H1 (cell line): ENCODE results near the gene NDUFS8. TPM values are rescaled to one million over a fixed set of nuclear protein-coding genes. Genes with fewer than 3 reads are reported as not detected.

Experiments used
- CTCF ChIA-PET: fragments of 300-600 bp; sonication (Branson Sonifier 250); formaldehyde crosslinking; loops from one replicate; lab custom pipeline; 2021; ENCODE audit not compliant: partially characterized antibody; lab: Charles Lee
- POLR2A ChIA-PET: fragments of 300-600 bp; sonication (Branson Sonifier 250); formaldehyde crosslinking; loops from one replicate; lab custom pipeline; 2021; ENCODE audit warnings: inconsistent platforms; ENCODE audit not compliant: partially characterized antibody; lab: Charles Lee
- DNase-seq, 2 experiments: peaks; one replicate each; pipeline versions ENCODE4 v3.0.0 to v3.0.0-alpha.2; 2010 to 2022; ENCODE audit warnings: low spot score in 2 of 2, low read depth in 1 of 2, mixed read lengths in 1 of 2
- FAIRE-seq: peaks from 2 replicates; lab custom pipeline; 2011; peaks lifted over from hg19 to GRCh38; lab: Jason Lieb, UNC
- H2AFZ ChIP-seq: 2 replicates; pipeline ENCODE4 v1.8.1; 2012; ENCODE audit warnings: low read length, inconsistent platforms
- H2AK5ac ChIP-seq: 2 replicates; pipeline ENCODE4 v1.6.1; 2013; ENCODE audit warnings: low read depth, low read length
- H2BK120ac ChIP-seq: replicated peaks from 2 replicates; pipeline ENCODE3; 2013; ENCODE audit warnings: low read depth, low read length, inconsistent platforms
- H2BK12ac ChIP-seq: 2 replicates; pipeline ENCODE4 v1.6.1; 2013; ENCODE audit warnings: low read depth, low read length
- H2BK15ac ChIP-seq: 2 replicates; pipeline ENCODE4 v1.6.1; 2013; ENCODE audit warnings: low read length
- H2BK20ac ChIP-seq: 2 replicates; pipeline ENCODE4 v1.6.1; 2013; ENCODE audit warnings: low read length
- H2BK5ac ChIP-seq: 2 replicates; pipeline ENCODE4 v1.6.1; 2013; ENCODE audit warnings: low read depth, low read length
- H3K14ac ChIP-seq: 2 replicates; pipeline ENCODE4 v1.6.1; 2013; ENCODE audit warnings: inconsistent platforms; ENCODE audit not compliant: insufficient read length
- H3K18ac ChIP-seq: 2 replicates; pipeline ENCODE4 v1.6.1; 2013; ENCODE audit warnings: low read length; ENCODE audit errors: extremely low read depth
- H3K23ac ChIP-seq: 2 replicates; pipeline ENCODE4 v1.6.1; 2013; ENCODE audit warnings: inconsistent platforms; ENCODE audit not compliant: insufficient read length
- H3K23me2 ChIP-seq: 2 replicates; pipeline ENCODE4 v1.6.1; 2013; ENCODE audit warnings: low read depth, low read length
- H3K27ac ChIP-seq: 2 replicates; pipeline ENCODE4 v1.6.1; 2011; ENCODE audit warnings: low read depth, low read length, inconsistent platforms
- H3K27me3 ChIP-seq, 4 experiments: replicated peaks in 1 of 4; 1 replicate in 1 of 4; 2 replicates in 3 of 4; pipeline versions ENCODE4 v1.6.1 to v1.8.1; 2011 to 2013; ENCODE audit warnings: low read length in 3 of 4, mild to moderate bottlenecking in 3 of 4, inconsistent platforms in 2 of 4, mixed read lengths in 2 of 4, moderate library complexity in 1 of 4; ENCODE audit not compliant: control insufficient read depth in 3 of 4, insufficient read depth in 3 of 4; ENCODE audit errors: extremely low read depth in 1 of 4
- H3K36me3 ChIP-seq, 4 experiments: 2 replicates each; pipeline versions ENCODE4 v1.6.1 to v1.8.1; 2011 to 2013; ENCODE audit warnings: mild to moderate bottlenecking in 4 of 4, low read length in 3 of 4, moderate library complexity in 2 of 4, control low read depth in 1 of 4, inconsistent platforms in 1 of 4; ENCODE audit not compliant: insufficient read depth in 4 of 4, control insufficient read depth in 2 of 4
- H3K4ac ChIP-seq: replicated peaks from 2 replicates; pipeline ENCODE3; 2013; ENCODE audit warnings: low read length, low read depth, mixed read lengths, inconsistent platforms; ENCODE audit not compliant: insufficient read length
- H3K4me1 ChIP-seq, 4 experiments: replicated peaks in 1 of 4; 1 replicate in 1 of 4; 2 replicates in 3 of 4; pipeline versions ENCODE4 v1.6.1 to v1.8.1; 2011 to 2013; ENCODE audit warnings: low read length in 3 of 4, inconsistent platforms in 2 of 4, mixed read lengths in 1 of 4; ENCODE audit not compliant: insufficient read depth in 4 of 4, control insufficient read depth in 3 of 4
- H3K4me2 ChIP-seq, 2 experiments: 2 replicates each; pipeline versions ENCODE4 v1.6.1 to v1.8.1; 2011 to 2013; ENCODE audit warnings: low read depth in 2 of 2, low read length in 2 of 2, control low read depth in 1 of 2, inconsistent platforms in 1 of 2, mild to moderate bottlenecking in 1 of 2; ENCODE audit not compliant: insufficient read depth in 1 of 2
- H3K4me3 ChIP-seq, 4 experiments: fragments of 200-600, 300-600 bp in 1 of 4; sonication (generic), shearing (Covaris generic), sonication (Bioruptor Twin) in 1 of 4; 2 replicates each; pipeline versions ENCODE4 v1.5.1 to v1.8.1; 2011 to 2016; ENCODE audit warnings: low read length in 4 of 4, low read depth in 3 of 4, control low read depth in 2 of 4, inconsistent platforms in 2 of 4, mild to moderate bottlenecking in 2 of 4, mixed read lengths in 1 of 4, moderate library complexity in 1 of 4; ENCODE audit not compliant: insufficient read depth in 2 of 4; ENCODE audit errors: extremely low read depth in 1 of 4
- H3K56ac ChIP-seq: replicated peaks from 2 replicates; pipeline ENCODE3; 2013; ENCODE audit warnings: low read depth, mild to moderate bottlenecking, mixed read lengths, low read length, inconsistent platforms; ENCODE audit not compliant: insufficient read length
- H3K79me1 ChIP-seq: 2 replicates; pipeline ENCODE4 v1.6.1; 2013; ENCODE audit warnings: low read depth, low read length, control low read depth
- H3K79me2 ChIP-seq, 2 experiments: 2 replicates each; pipeline versions ENCODE4 v1.6.1 to v1.8.1; 2012 to 2013; ENCODE audit warnings: low read length in 2 of 2, mild to moderate bottlenecking in 2 of 2, inconsistent platforms in 1 of 2; ENCODE audit not compliant: insufficient read depth in 2 of 2, control insufficient read depth in 1 of 2
- H3K9ac ChIP-seq, 4 experiments: replicated peaks in 1 of 4; 1 replicate in 1 of 4; 2 replicates in 3 of 4; pipeline versions ENCODE4 v1.6.1 to v1.8.1; 2011 to 2013; ENCODE audit warnings: low read depth in 3 of 4, low read length in 3 of 4, control low read depth in 2 of 4, mild to moderate bottlenecking in 2 of 4, moderate library complexity in 2 of 4, inconsistent platforms in 1 of 4; ENCODE audit errors: extremely low read depth in 1 of 4
- H3K9me3 ChIP-seq, 2 experiments: 2 replicates each; pipeline versions ENCODE4 v1.6.1 to v1.8.1; 2012 to 2013; ENCODE audit warnings: mild to moderate bottlenecking in 2 of 2, moderate library complexity in 2 of 2, control low read depth in 1 of 2, inconsistent platforms in 1 of 2, low read depth in 1 of 2, low read length in 1 of 2, mixed read lengths in 1 of 2; ENCODE audit not compliant: insufficient read depth in 2 of 2
- H4K20me1 ChIP-seq, 2 experiments: replicated peaks in 1 of 2; 2 replicates each; pipeline versions ENCODE3 to v1.8.1; 2011 to 2013; ENCODE audit warnings: inconsistent platforms in 2 of 2, low read length in 2 of 2, mild to moderate bottlenecking in 1 of 2; ENCODE audit not compliant: insufficient read depth in 2 of 2, control insufficient read depth in 1 of 2
- H4K5ac ChIP-seq: 2 replicates; pipeline ENCODE4 v1.6.1; 2013; ENCODE audit warnings: low read length, low read depth, mixed read lengths, inconsistent platforms; ENCODE audit not compliant: insufficient read length
- H4K8ac ChIP-seq: 2 replicates; pipeline ENCODE4 v1.8.0; 2013; ENCODE audit warnings: mild to moderate bottlenecking, moderate library complexity, low read length, inconsistent platforms; ENCODE audit not compliant: insufficient read depth; ENCODE audit errors: extremely low read depth
- H4K91ac ChIP-seq: replicated peaks from 2 replicates; pipeline ENCODE3; 2013; ENCODE audit warnings: low read length, mixed read lengths, inconsistent platforms; ENCODE audit not compliant: insufficient read length
- CBX8 ChIP-seq: fragments of 300-800, 300-1000 bp; sonication (generic); IDR thresholded peaks from 2 replicates; pipeline ENCODE4 v1.7.1; 2016; ENCODE audit warnings: low read depth, low read length, borderline replicate concordance
- KDM1A ChIP-seq: fragments of 200-600, 300-600 bp; sonication (generic); IDR thresholded peaks from 2 replicates; pipeline ENCODE4 v1.7.1; 2016; ENCODE audit warnings: mild to moderate bottlenecking, low read length, borderline replicate concordance
- SIN3A ChIP-seq, 2 experiments: IDR thresholded peaks in 1 of 2; conservative IDR thresholded peaks in 1 of 2; 2 replicates each; pipeline ENCODE4 v1.6.1; 2011 to 2012; ENCODE audit warnings: low read length in 2 of 2, improper control_type of control experiment in 1 of 2, low read depth in 1 of 2, mild to moderate bottlenecking in 1 of 2
- WGBS, 2 experiments: shearing (Covaris generic) in 1 of 2; methylation state at CpG; one replicate each; pipeline versions ENCODE4 v1.1.6 to v1.1.7; 2013 to 2015; ENCODE audit warnings: low lambda C conversion rate in 2 of 2, mixed read lengths in 2 of 2, inconsistent platforms in 1 of 2, low coverage in 1 of 2, missing lambda C conversion rate in 1 of 2; ENCODE audit not compliant: insufficient replicate concordance in 2 of 2, insufficient coverage in 1 of 2, insufficient read length in 1 of 2; ENCODE audit errors: extremely low coverage in 1 of 2, missing lambda C conversion rate in 1 of 2; 5-methylcytosine and 5-hydroxymethylcytosine counted together
- polyA plus RNA-seq, 7 experiments: library from polyadenylated mRNA; depleted of rRNA in 3 of 7; stranded (reverse) in 5 of 7; unstranded in 2 of 7; fragments of >200 nt in 5 of 7; fragments of 200-250 nt in 2 of 7; gene quantifications; 1 replicate in 5 of 7; 2 replicates in 1 of 7; 4 replicates in 1 of 7; pipeline versions ENCODE4 v1.2.1 to v1.2.3, GENCODE V29; 2011 to 2013; ENCODE audit warnings: missing spikeins in 2 of 7, mixed read lengths in 2 of 7
- total RNA-seq: library from RNA; stranded (reverse); fragmentation: NEBNext Ultra II Directional; extraction: Animal tissue kit (Norgen Biotek cat#: 25700); gene quantifications from 2 replicates; pipeline ENCODE4 v1.2.1, GENCODE V29; 2021

Gene NDUFS8
- total and polyA plus RNA-seq, 2 of the 8 experiments (the other 6 are each of a cell fraction or from before 2014, with no cell fraction given), result 182 to 291 TPM

DNA sequence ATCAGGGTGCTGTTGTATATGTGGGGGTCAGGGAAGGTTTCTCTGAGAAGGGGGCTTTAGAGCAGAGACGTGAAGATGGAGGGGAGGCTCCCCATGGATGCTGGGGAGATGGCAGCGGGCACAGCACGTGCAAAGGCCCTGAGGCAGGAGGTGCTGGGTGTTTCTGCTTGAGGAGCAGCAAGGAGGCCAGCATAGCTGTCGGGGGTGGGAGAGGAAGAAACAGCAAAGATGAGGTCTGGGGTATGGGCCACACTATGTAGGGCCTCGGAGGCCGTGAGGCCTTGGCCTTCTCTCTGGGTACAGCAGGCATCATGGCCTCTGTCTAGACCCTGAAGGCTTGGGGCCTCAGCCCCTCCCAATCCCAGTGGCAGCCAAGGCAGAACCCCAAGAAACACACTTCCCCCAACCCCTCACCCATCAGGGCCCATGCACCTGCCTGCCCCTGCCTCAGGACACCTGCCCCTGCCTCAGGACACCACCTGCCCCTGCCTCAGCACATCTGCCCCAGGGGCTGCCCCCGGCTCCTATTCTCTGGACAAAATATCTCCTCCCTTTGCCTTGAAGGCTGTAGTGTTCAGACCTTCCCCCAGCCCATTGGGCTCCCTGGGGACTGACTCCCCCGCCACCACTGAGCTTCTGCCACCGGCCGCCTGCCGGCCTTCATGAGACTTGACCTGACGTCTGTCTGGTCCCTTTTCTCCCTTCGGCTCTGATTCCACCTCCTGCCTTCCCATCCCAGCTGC, 14.1 kb upstream of the NDUFS8 start:
- H4K91ac ChIP-seq, result no peak overlapping the region
- TF ChIP-seq CBX8 (no peak), KDM1A (peak; percentile 36; the same call in 1 of the 2 replicates), SIN3A (conservative IDR thresholded peaks at IDR 0.05 in 1 of 2, IDR thresholded peaks at IDR 0.05 in 1 of 2; ENCODE audit: low read depth in 1 of 2, low read length in 2 of 2) (no peak)
- no peak overlapping the region for H2BK20ac ChIP-seq
- H3K4me3 ChIP-seq, result no peak overlapping the region
- no peaks in the 10 kb centered on the region for H3K36me3 ChIP-seq
- no peak overlapping the region for H3K18ac ChIP-seq
- no peak overlapping the region for H2AFZ ChIP-seq
- H2BK12ac ChIP-seq, result no peak overlapping the region
- WGBS, 2 experiments, result 92% methylated on average over 13 of the region's 13 CpGs; no CpG with 5 or more reads in 1 of the 2 experiments
- no peak overlapping the region for H3K56ac ChIP-seq
- H3K4me2 ChIP-seq, result no peak overlapping the region
- H3K27ac ChIP-seq, result no peak overlapping the region
- H3K9me3 ChIP-seq, result no peaks in the 10 kb centered on the region
- no peaks in the 10 kb centered on the region for H3K23me2 ChIP-seq
- H3K23ac ChIP-seq, result no peak overlapping the region
- peak overlapping the region; percentile 18; the same call in 1 of the 2 replicates for H4K8ac ChIP-seq
- no peak overlapping the region for H3K14ac ChIP-seq
- H3K4ac ChIP-seq, result no peak overlapping the region
- ChIA-PET POLR2A (interaction anchor here (1.4 kb wide), 1 partner anchor 8 kb away, joined by 4 read pairs; no protein-coding TSS in a partner anchor), CTCF (no interaction called here)
- no peak overlapping the region for H2BK15ac ChIP-seq
- peaks cover 0 to 12% (median 4%) of the 10 kb centered on the region in 4 experiments; a peak in 4 of 7 replicates for H3K4me1 ChIP-seq
- no peaks in the 10 kb centered on the region for H3K79me2 ChIP-seq
- no peaks in the 10 kb centered on the region for H3K27me3 ChIP-seq
- H3K79me1 ChIP-seq, result no peaks in the 10 kb centered on the region
- no peak overlapping the region for H4K5ac ChIP-seq
- no peaks in the 10 kb centered on the region for H4K20me1 ChIP-seq
- H2BK120ac ChIP-seq, result no peak overlapping the region
- H3K9ac ChIP-seq, result no peak overlapping the region
- no peak for DNase-seq
- FAIRE-seq, result no peak
- H2AK5ac ChIP-seq, result no peak overlapping the region
- H2BK5ac ChIP-seq, result no peak overlapping the region
